ENCODE data around the gene TNP1. TPM values are rescaled to one million over a fixed set of nuclear protein-coding genes. Genes with fewer than 3 reads are reported as not detected.

The TNP1 gene
- polyA plus RNA-seq, 1 of the 3 experiments (the other 2 are of a cell fraction) = not detected

DNA sequence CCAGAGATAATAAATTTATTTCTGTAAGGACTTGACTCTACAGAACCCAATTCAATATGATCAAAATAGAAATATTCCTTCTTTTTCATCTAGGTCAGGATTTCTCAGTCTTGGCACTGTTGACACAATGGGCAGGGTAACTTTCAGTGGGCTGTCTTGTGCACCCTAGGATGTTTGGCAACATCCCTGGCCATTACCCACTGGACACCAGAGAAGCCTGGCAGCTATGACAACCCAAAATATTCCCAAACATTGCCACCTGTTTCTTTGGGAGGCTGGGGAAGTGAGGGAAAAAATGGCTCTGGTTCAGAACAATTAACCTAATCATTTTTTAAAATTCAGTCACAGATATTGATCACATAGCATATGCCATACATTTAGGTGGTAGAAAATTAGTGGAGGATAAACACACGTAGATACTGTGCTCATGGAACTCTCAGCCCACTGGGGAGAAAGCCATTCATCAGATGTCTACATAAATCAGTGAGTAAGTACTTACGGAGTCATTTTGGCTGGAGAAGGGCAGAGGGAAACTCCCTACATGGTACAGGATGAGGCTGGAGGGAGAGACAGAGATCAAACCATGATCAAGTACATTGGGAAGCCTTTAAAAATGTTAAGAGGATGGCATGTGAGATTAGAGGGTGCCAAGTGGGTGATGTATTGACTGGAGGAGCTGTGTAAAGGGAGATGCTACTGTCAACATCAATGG is 718 bp upstream of the TNP1 start:
- Histone ChIP-seq H2AFZ (ENCODE audit: low read depth) (no peak overlapping the region), H3K79me2 (ENCODE audit: insufficient read depth) (no peaks in the 10 kb centered on the region), H3F3A (replicated peaks; ENCODE audit: insufficient read depth) (no peaks in the 10 kb centered on the region), H3K27me3 (ENCODE audit: insufficient read depth) (no peaks in the 10 kb centered on the region), H3K4me2 (no peak overlapping the region), H3K9me2 (no peaks in the 10 kb centered on the region), H4K20me1 (ENCODE audit: insufficient read depth) (no peaks in the 10 kb centered on the region), H3K36me3 (replicated peaks in 1 of 2; ENCODE audit: control insufficient read depth in 1 of 2, insufficient read depth in 2 of 2, low read length in 1 of 2) (no peaks in the 10 kb centered on the region), H3K4me3 (ENCODE audit: low read depth in 2 of 2, low read length in 1 of 2) (no peak overlapping the region), H3K9ac (no peak overlapping the region), H3K27ac (ENCODE audit: low read depth in 2 of 2, low read length in 1 of 2) (no peak overlapping the region), H3K4me1 (ENCODE audit: control insufficient read depth in 1 of 2, insufficient read depth in 2 of 2, low read depth in 1 of 2, low read length in 1 of 2) (no peaks in the 10 kb centered on the region), H3K9me3 (no peaks in the 10 kb centered on the region)
- WGBS (ENCODE audit: low lambda C conversion rate) = 19% methylated on average over 2 of the region's 2 CpGs
- DNase-seq = no peak
- TF ChIP-seq JUND (IDR thresholded peaks at IDR 0.05) = no peak
- no peak for TF ChIP-seq RFX5 (IDR thresholded peaks at IDR 0.05; ENCODE audit: low read length)
- TF ChIP-seq POLR2AphosphoS5 (IDR thresholded peaks at IDR 0.05; ENCODE audit: low read depth, low read length) = no peak
- TF ChIP-seq, protein P1, sequence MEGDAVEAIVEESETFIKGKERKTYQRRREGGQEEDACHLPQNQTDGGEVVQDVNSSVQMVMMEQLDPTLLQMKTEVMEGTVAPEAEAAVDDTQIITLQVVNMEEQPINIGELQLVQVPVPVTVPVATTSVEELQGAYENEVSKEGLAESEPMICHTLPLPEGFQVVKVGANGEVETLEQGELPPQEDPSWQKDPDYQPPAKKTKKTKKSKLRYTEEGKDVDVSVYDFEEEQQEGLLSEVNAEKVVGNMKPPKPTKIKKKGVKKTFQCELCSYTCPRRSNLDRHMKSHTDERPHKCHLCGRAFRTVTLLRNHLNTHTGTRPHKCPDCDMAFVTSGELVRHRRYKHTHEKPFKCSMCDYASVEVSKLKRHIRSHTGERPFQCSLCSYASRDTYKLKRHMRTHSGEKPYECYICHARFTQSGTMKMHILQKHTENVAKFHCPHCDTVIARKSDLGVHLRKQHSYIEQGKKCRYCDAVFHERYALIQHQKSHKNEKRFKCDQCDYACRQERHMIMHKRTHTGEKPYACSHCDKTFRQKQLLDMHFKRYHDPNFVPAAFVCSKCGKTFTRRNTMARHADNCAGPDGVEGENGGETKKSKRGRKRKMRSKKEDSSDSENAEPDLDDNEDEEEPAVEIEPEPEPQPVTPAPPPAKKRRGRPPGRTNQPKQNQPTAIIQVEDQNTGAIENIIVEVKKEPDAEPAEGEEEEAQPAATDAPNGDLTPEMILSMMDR (IDR thresholded peaks at IDR 0.05) = no peak
- TF ChIP-seq, protein P2, sequence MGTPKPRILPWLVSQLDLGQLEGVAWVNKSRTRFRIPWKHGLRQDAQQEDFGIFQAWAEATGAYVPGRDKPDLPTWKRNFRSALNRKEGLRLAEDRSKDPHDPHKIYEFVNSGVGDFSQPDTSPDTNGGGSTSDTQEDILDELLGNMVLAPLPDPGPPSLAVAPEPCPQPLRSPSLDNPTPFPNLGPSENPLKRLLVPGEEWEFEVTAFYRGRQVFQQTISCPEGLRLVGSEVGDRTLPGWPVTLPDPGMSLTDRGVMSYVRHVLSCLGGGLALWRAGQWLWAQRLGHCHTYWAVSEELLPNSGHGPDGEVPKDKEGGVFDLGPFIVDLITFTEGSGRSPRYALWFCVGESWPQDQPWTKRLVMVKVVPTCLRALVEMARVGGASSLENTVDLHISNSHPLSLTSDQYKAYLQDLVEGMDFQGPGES (IDR thresholded peaks at IDR 0.05; ENCODE audit: low read depth, low read length) = no peak
- TF ChIP-seq ELF1 (IDR thresholded peaks at IDR 0.05) = no peak
- no peak for TF ChIP-seq NRF1 (IDR thresholded peaks at IDR 0.05; ENCODE audit: low read depth, low read length)
- no peak for TF ChIP-seq CHD2 (IDR thresholded peaks at IDR 0.05; ENCODE audit: low read length, partially characterized antibody)
- TF ChIP-seq PBX3 (IDR thresholded peaks at IDR 0.05) = no peak
- TF ChIP-seq TCF12 (IDR thresholded peaks at IDR 0.05) = no peak
- no peak for TF ChIP-seq USF1 (IDR thresholded peaks at IDR 0.05; ENCODE audit: borderline replicate concordance, low read depth)
- no peak for TF ChIP-seq MXI1 (IDR thresholded peaks at IDR 0.05; ENCODE audit: low read depth, low read length)
- TF ChIP-seq, protein P3, sequence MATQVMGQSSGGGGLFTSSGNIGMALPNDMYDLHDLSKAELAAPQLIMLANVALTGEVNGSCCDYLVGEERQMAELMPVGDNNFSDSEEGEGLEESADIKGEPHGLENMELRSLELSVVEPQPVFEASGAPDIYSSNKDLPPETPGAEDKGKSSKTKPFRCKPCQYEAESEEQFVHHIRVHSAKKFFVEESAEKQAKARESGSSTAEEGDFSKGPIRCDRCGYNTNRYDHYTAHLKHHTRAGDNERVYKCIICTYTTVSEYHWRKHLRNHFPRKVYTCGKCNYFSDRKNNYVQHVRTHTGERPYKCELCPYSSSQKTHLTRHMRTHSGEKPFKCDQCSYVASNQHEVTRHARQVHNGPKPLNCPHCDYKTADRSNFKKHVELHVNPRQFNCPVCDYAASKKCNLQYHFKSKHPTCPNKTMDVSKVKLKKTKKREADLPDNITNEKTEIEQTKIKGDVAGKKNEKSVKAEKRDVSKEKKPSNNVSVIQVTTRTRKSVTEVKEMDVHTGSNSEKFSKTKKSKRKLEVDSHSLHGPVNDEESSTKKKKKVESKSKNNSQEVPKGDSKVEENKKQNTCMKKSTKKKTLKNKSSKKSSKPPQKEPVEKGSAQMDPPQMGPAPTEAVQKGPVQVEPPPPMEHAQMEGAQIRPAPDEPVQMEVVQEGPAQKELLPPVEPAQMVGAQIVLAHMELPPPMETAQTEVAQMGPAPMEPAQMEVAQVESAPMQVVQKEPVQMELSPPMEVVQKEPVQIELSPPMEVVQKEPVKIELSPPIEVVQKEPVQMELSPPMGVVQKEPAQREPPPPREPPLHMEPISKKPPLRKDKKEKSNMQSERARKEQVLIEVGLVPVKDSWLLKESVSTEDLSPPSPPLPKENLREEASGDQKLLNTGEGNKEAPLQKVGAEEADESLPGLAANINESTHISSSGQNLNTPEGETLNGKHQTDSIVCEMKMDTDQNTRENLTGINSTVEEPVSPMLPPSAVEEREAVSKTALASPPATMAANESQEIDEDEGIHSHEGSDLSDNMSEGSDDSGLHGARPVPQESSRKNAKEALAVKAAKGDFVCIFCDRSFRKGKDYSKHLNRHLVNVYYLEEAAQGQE (IDR thresholded peaks at IDR 0.05; ENCODE audit: low read depth, low read length) = no peak
- TF ChIP-seq, protein P4, sequence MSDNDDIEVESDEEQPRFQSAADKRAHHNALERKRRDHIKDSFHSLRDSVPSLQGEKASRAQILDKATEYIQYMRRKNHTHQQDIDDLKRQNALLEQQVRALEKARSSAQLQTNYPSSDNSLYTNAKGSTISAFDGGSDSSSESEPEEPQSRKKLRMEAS (IDR thresholded peaks at IDR 0.05; ENCODE audit: low read depth) = no peak
- no peak for TF ChIP-seq EZH2phosphoT487 (IDR thresholded peaks at IDR 0.05; ENCODE audit: borderline replicate concordance, low read depth)
- TF ChIP-seq EP300 (IDR thresholded peaks at IDR 0.05; ENCODE audit: borderline replicate concordance in 1 of 2, low read depth in 1 of 2, low read length in 1 of 2) = no peak
- no peak for TF ChIP-seq FOXJ3 (CRISPR knock-in tag; IDR thresholded peaks at IDR 0.05)
- POLR2A ChIA-PET = no interaction called here
- CTCF ChIA-PET = no interaction called here

Measured in SK-N-SH (cell line).